A549 (cell line): ENCODE results near the gene TMEM253. TPM values are rescaled to one million over a fixed set of nuclear protein-coding genes. Genes with fewer than 3 reads are reported as not detected.

ENCODE experiments used
- ATAC-seq, 2 experiments: fragments of 200-7000 bp in 1 of 2; fragments of >200 bp in 1 of 2; cut with Nextera tagmentation in 1 of 2; cut with Tn5 transposase in 1 of 2; 3 replicates each; pipeline versions ENCODE4 v1.8.0 to v1.9.1; 2018 to 2020; ENCODE audit warnings: mild to moderate bottlenecking in 1 of 2, moderate library complexity in 1 of 2
- CTCF ChIA-PET: fragments of 300-600 bp; sonication (Branson Sonifier 250); formaldehyde crosslinking; extraction: SDS; loops from one replicate; lab custom pipeline; 2021; ENCODE audit warnings: antibody characterized with exemption, inconsistent platforms; lab: Yijun Ruan, JAX
- POLR2A ChIA-PET: fragments of 350-600 bp; formaldehyde crosslinking; extraction: SDS; loops from one replicate; lab custom pipeline; 2021; ENCODE audit warnings: antibody characterized with exemption, inconsistent platforms; lab: Yijun Ruan, JAX
- DNase-seq, 2 experiments: peaks; one replicate each; pipeline versions ENCODE4 v3.0.0 to v3.0.0-alpha.2; 2011 to 2016; ENCODE audit warnings: low read depth in 1 of 2, low spot score in 1 of 2
- FAIRE-seq: peaks from 2 replicates; lab custom pipeline; 2011; peaks lifted over from hg19 to GRCh38; lab: Jason Lieb, UNC
- H3K27ac ChIP-seq, 2 experiments: fragments of >200 bp; sonication (Bioruptor Twin); formaldehyde crosslinking; 3 replicates each; pipeline ENCODE4 v1.5.1; 2016 to 2017
- H3K4me1 ChIP-seq: fragments of >200 bp; sonication (Bioruptor Twin); formaldehyde crosslinking; 3 replicates; pipeline ENCODE4 v1.6.1; 2016
- H3K4me2 ChIP-seq: fragments of >200 bp; sonication (Bioruptor Twin); formaldehyde crosslinking; 3 replicates; pipeline ENCODE4 v1.6.1; 2016
- H3K4me3 ChIP-seq: fragments of >200 bp; sonication (Bioruptor Twin); formaldehyde crosslinking; 3 replicates; pipeline ENCODE4 v1.5.1; 2016
- H3K9me3 ChIP-seq: fragments of >200 bp; sonication (Bioruptor Twin); formaldehyde crosslinking; 3 replicates; pipeline ENCODE4 v1.6.1; 2016
- CEBPB ChIP-seq, 2 experiments: fragments of >200 bp in 1 of 2; sonication (Bioruptor Twin) in 1 of 2; formaldehyde crosslinking in 1 of 2; IDR thresholded peaks; 2 replicates each; pipeline ENCODE4 v1.6.1; 2012 to 2016
- CHD2 ChIP-seq: fragments of 150-350 bp; IDR thresholded peaks from 2 replicates; pipeline ENCODE4 v1.6.1; 2014; ENCODE audit warnings: low read length; ENCODE audit not compliant: partially characterized antibody
- CHD4 ChIP-seq: fragments of 200-600 bp; sonication (generic); IDR thresholded peaks from 2 replicates; pipeline ENCODE4 v1.6.1; 2016; ENCODE audit warnings: antibody characterized with exemption, mild to moderate bottlenecking, borderline replicate concordance
- CTCF ChIP-seq: fragments of >200 bp; sonication (Bioruptor Twin); formaldehyde crosslinking; IDR thresholded peaks from 3 replicates; pipeline ENCODE4 v1.5.1; 2016
- EHMT2 ChIP-seq: fragments of 200-600 bp; sonication (generic); IDR thresholded peaks from 2 replicates; pipeline ENCODE4 v1.6.1; 2016; ENCODE audit warnings: antibody characterized with exemption, low read depth, mild to moderate bottlenecking, moderate library complexity
- EP300 ChIP-seq, 2 experiments: fragments of >200 bp; sonication (Bioruptor Twin); formaldehyde crosslinking; IDR thresholded peaks; 2 replicates in 1 of 2; 3 replicates in 1 of 2; pipeline ENCODE4 v1.6.1; 2016 to 2017
- FOSB ChIP-seq: fragments of 250-450 bp; sonication (Bioruptor Pico); IDR thresholded peaks from 2 replicates; pipeline ENCODE4 v1.5.0; 2020; ENCODE audit warnings: mild to moderate bottlenecking, moderate library complexity
- FOSL2 ChIP-seq, 2 experiments: fragments of 450-650 bp in 1 of 2; fragments of >200 bp in 1 of 2; sonication (Bioruptor Twin) in 1 of 2; formaldehyde crosslinking; IDR thresholded peaks; 2 replicates each; pipeline versions ENCODE4 v1.5.0 to v1.6.1; 2016 to 2020; ENCODE audit warnings: mild to moderate bottlenecking in 1 of 2, moderate library complexity in 1 of 2
- HEYL ChIP-seq: fragments of 250-450 bp; sonication (Bioruptor Pico); IDR thresholded peaks from 2 replicates; pipeline ENCODE4 v1.8.0; 2021; ENCODE audit warnings: mild to moderate bottlenecking, moderate library complexity
- HOXB13 ChIP-seq: fragments of 250-450 bp; sonication (Bioruptor Pico); IDR thresholded peaks from 2 replicates; pipeline ENCODE4 v1.5.0; 2020; ENCODE audit warnings: low read depth, mild to moderate bottlenecking, moderate library complexity
- HOXB5 ChIP-seq: fragments of 250-450 bp; sonication (Bioruptor Pico); IDR thresholded peaks from 2 replicates; pipeline ENCODE4 v1.5.0; 2020; ENCODE audit warnings: mild to moderate bottlenecking, moderate library complexity
- JUNB ChIP-seq: fragments of >200 bp; sonication (Bioruptor Twin); formaldehyde crosslinking; IDR thresholded peaks from 2 replicates; pipeline ENCODE4 v1.6.1; 2016
- MAFK ChIP-seq: fragments of 450-650 bp; IDR thresholded peaks from 2 replicates; pipeline ENCODE4 v1.6.1; 2014; ENCODE audit not compliant: partially characterized antibody
- MAZ ChIP-seq: fragments of 150-350 bp; IDR thresholded peaks from 2 replicates; pipeline ENCODE4 v1.6.1; 2014; ENCODE audit warnings: antibody characterized with exemption, low read depth, low read length, borderline replicate concordance
- MYC ChIP-seq: IDR thresholded peaks from 2 replicates; pipeline ENCODE4 v1.6.1; 2012; ENCODE audit warnings: mild to moderate bottlenecking, inconsistent platforms, low read length, improper control_type of control experiment, borderline replicate concordance
- RAD21 ChIP-seq, 2 experiments: fragments of >200 bp in 1 of 2; sonication (Bioruptor Twin) in 1 of 2; formaldehyde crosslinking in 1 of 2; IDR thresholded peaks in 1 of 2; conservative IDR thresholded peaks in 1 of 2; 2 replicates in 1 of 2; 3 replicates in 1 of 2; pipeline ENCODE4 v1.6.1; 2012 to 2018; ENCODE audit warnings: inconsistent platforms in 1 of 2
- REST ChIP-seq: fragments of 200-600 bp; sonication (generic); IDR thresholded peaks from 2 replicates; pipeline ENCODE4 v1.6.1; 2016; ENCODE audit warnings: antibody characterized with exemption, mild to moderate bottlenecking, moderate library complexity
- SMC3 ChIP-seq: fragments of >200 bp; sonication (Bioruptor Twin); formaldehyde crosslinking; IDR thresholded peaks from 3 replicates; pipeline ENCODE4 v1.6.1; 2018; ENCODE audit warnings: inconsistent platforms
- TFCP2L1 ChIP-seq: fragments of 250-450 bp; sonication (Bioruptor Pico); IDR thresholded peaks from 2 replicates; pipeline ENCODE4 v1.5.0; 2021; ENCODE audit warnings: mild to moderate bottlenecking
- ZNF302 ChIP-seq: fragments of 250-450 bp; sonication (Bioruptor Pico); IDR thresholded peaks from 2 replicates; pipeline ENCODE4 v1.9.0; 2021; ENCODE audit warnings: inconsistent platforms, mild to moderate bottlenecking, moderate library complexity
- ZSCAN20 ChIP-seq: fragments of 250-450 bp; sonication (Bioruptor Pico); IDR thresholded peaks from 2 replicates; pipeline ENCODE4 v1.8.0; 2022; ENCODE audit warnings: mild to moderate bottlenecking, moderate library complexity
- WGBS: methylation state at CpG from one replicate; pipeline ENCODE4 v1.1.6; 2017; ENCODE audit errors: missing lambda C conversion rate; 5-methylcytosine and 5-hydroxymethylcytosine counted together
- polyA plus RNA-seq, 4 experiments: library from polyadenylated mRNA; depleted of rRNA in 3 of 4; stranded (reverse); fragments of >200 nt; fragmentation: RNase III in 1 of 4; extraction: RNeasy Plus Mini Kit Qiagen cat#74134 plus additional on column Dnase treatment in 1 of 4; gene quantifications; 2 replicates in 3 of 4; 3 replicates in 1 of 4; pipeline ENCODE4 v1.2.3, GENCODE V29; 2011 to 2017
- TF ChIP-seq, protein P1 (sequence below): IDR thresholded peaks from 2 replicates; pipeline ENCODE4 v1.6.1; 2012

The TMEM253 gene
- polyA plus RNA-seq, 2 of the 4 experiments (the other 2 are of a cell fraction), result 0.54 to 0.81 TPM

GRCh38 chr14:21105095-21105494 lies 4.2 kb downstream of the TMEM253 start:
- ATAC-seq (no peak), DNase-seq (no peak), FAIRE-seq (no peak)
- H3K4me2 ChIP-seq, result peak overlapping the region; percentile 87
- peak overlapping the region; percentile 96 to 97 for H3K27ac ChIP-seq
- CTCF ChIA-PET, result interaction anchor here (0.8 to 13.3 kb wide), 29 partner anchors 8 to 414 kb away, joined by 3 to 292 read pairs (median 9); partner anchors contain the start of genes ARHGEF40, METTL3, RAB2B and RNASE13
- peak overlapping the region; percentile 57; the same call in 1 of the 3 replicates for H3K4me3 ChIP-seq
- POLR2A ChIA-PET, result interaction anchor here (1.1 to 2.8 kb wide), 6 partner anchors 12 to 90 kb away, joined by 3 to 19 read pairs (median 8); partner anchors contain the start of gene ARHGEF40
- TF ChIP-seq EHMT2 (no peak), EP300 (IDR thresholded peaks at IDR 0.05) (no peak), ZNF302 (CRISPR knock-in tag) (no peak), MYC (no peak), JUNB (no peak), TFCP2L1 (no peak), CHD2 (no peak), CHD4 (no peak)
- TF ChIP-seq, protein P1, sequence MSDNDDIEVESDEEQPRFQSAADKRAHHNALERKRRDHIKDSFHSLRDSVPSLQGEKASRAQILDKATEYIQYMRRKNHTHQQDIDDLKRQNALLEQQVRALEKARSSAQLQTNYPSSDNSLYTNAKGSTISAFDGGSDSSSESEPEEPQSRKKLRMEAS, result no peak
- peaks cover 72% of the 10 kb centered on the region for H3K4me1 ChIP-seq
- WGBS, result 91% methylated on average over 8 of the region's 8 CpGs
- no peaks in the 10 kb centered on the region for H3K9me3 ChIP-seq

GRCh38 chr14:21106176-21106497 lies 5.3 kb downstream of the TMEM253 start:
- peak overlapping the region; percentile 96 to 97 for H3K27ac ChIP-seq
- peak overlapping the region; percentile 87 for H3K4me2 ChIP-seq
- FAIRE-seq, result no peak
- 0 out of 3 replicates have a peak overlapping the region, but pooled peaks have one; percentile 10 for H3K4me3 ChIP-seq
- DNase-seq, result peak in 1 of 2 experiments; percentile 41
- CTCF ChIA-PET, result interaction anchor here (0.8 to 13.3 kb wide), 14 partner anchors 11 to 410 kb away, joined by 3 to 292 read pairs (median 14); partner anchors contain the start of gene ARHGEF40
- no peaks in the 10 kb centered on the region for H3K9me3 ChIP-seq
- POLR2A ChIA-PET, result interaction anchor here (1.8 kb wide), 1 partner anchor 36 kb away, joined by 4 read pairs; the partner anchor contains the start of gene ARHGEF40
- H3K4me1 ChIP-seq, result peaks cover 61% of the 10 kb centered on the region
- no peak for ATAC-seq
- WGBS, result 43% methylated on average over 4 of the region's 4 CpGs
- TF ChIP-seq CHD2, result no peak
- no peak for TF ChIP-seq FOSL2 (IDR thresholded peaks at IDR 0.05)
- TF ChIP-seq FOSL2 (CRISPR knock-in tag; IDR thresholded peaks at IDR 0.05), result peak; percentile 44
- peak; percentile 14 to 43; a peak in 1 of 4 replicates for TF ChIP-seq CEBPB (IDR thresholded peaks at IDR 0.05)

DNA sequence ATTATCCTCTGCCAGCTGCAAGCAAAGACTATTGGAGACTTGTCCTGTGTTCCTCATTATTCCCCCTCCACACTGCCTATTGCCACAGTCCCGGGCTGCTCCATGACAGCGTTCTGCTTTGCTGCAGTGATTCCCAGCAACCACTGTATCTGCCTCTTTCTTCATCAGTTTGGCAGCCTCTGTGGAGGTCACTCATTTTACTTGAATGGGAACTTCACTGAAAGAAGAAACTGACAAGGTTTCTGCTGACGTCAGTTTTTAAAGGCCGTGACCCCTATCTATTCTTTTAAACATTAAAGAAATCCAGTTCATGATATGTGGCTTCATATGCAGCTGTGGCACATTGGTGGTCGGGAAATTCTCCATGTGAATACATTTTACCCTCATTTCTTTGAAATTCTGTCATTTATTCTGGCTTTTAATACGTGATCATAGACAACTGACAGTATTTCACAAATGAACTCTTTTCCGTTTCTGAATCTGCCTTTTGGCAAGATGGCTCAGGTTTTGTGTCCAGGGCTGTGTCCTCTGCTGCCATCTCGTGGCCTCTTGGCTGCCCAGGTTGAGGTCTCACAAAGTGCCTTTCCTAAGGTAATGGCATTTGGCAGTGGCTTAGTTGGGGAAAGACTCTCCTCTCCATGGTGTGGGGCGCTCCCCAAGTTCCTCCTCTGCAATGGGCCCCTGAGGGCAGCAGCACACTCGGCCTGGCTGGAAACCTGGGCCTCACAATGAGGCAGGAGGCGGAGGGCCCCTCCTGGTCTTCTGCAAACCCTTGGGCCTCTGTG lies 5.8 kb downstream of the TMEM253 start:
- POLR2A ChIA-PET, result interaction anchor here (1.8 kb wide), 1 partner anchor 36 kb away, joined by 4 read pairs; the partner anchor contains the start of gene ARHGEF40
- CTCF ChIA-PET, result interaction anchor here (0.6 to 13.3 kb wide), 14 partner anchors 8 to 410 kb away, joined by 3 to 292 read pairs (median 11); partner anchors contain the start of gene ARHGEF40
- peak overlapping the region; percentile 96 to 97 for H3K27ac ChIP-seq
- TF ChIP-seq, protein P1, result 0 out of 2 replicates have a peak, but pooled peaks have one; percentile 12
- TF ChIP-seq CEBPB (IDR thresholded peaks at IDR 0.05) (0 out of 4 replicates have a peak, but pooled peaks of 1 of the 2 experiments have one; percentile 1), MAFK (peak; percentile 95), SMC3 (peak; percentile 80), ZSCAN20 (CRISPR knock-in tag) (no peak), HOXB5 (no peak), CTCF (peak; percentile 87), REST (no peak), RAD21 (conservative IDR thresholded peaks at IDR 0.05 in 1 of 2, IDR thresholded peaks at IDR 0.05 in 1 of 2) (peak; percentile 81 to 84), HEYL (no peak), FOSB (CRISPR knock-in tag) (no peak), HOXB13 (CRISPR knock-in tag) (peak; percentile 48; the same call in 1 of the 2 replicates), EP300 (IDR thresholded peaks at IDR 0.05) (no peak), MAZ (no peak)
- H3K4me3 ChIP-seq, result peak overlapping the region; percentile 10; the same call in 1 of the 3 replicates
- ATAC-seq, result peak; percentile 49 to 56
- no peak for FAIRE-seq
- H3K4me1 ChIP-seq, result peaks cover 56% of the 10 kb centered on the region
- DNase-seq, result peak; percentile 78 to 87
- WGBS, result 16% methylated on average over 8 of the region's 11 CpGs
- peak overlapping the region; percentile 87 for H3K4me2 ChIP-seq
- H3K9me3 ChIP-seq, result no peaks in the 10 kb centered on the region
